HL-60/S4 (cell line): ENCODE measurements around the gene GRK3.
"Not testable (repeated sequence)": the region's sequence is repeated elsewhere in the genome, so short reads cannot be mapped to it uniquely, and the experiment has no call there.

Source experiments
- in situ Hi-C: fragments of 300-500 bp; cut with MboI; formaldehyde crosslinking; loops from 2 replicates; pipeline ENCODE4 v1.14.3; 2022; ENCODE audit warnings: low sequenced_read_pairs

The GRK3 gene

GRCh38 chr22:25624476-25624875 lies 60.0 kb downstream of the GRK3 start:
- in situ Hi-C loops, result no loop called here

DNA sequence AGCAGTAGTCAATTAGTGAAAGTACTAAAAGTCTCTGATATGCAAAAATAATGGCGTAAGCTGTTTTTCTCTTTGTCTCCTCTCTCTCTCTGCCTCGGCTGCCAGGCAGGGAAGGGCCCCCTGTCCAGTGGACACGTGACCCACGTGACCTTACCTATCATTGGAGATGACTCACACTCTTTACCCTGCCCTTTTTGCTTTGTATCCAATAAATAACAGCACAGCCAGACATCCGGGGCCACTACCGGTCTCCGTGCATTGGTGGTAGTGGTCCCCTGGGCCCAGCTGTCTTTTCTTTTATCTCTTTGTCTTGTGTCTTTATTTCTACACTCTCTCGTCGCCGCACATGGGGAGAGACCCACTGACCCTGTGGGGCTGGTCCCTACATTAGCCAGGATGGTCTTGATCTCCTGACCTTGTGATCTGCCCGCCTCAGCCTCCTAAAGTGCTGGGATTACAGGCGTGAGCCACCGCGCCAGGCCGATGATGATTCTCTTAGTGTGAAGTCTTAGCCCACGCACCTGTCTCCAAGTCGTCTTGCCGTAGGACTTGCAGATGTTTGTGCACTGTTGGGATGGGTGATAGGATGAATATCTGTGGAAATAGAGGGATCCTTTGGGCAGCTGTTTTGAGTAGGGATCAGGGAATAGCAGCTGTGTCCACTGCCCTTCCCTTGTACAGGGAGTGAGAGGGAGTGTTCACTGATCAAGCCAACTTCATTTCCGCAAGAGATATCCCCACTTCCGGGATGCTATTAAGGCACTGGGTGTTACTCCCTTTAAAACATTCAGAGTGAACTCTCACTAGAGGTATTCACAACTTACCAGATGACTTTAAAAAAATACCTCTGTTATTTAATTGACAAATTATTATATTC lies 61.5 kb downstream of the GRK3 start:
- in situ Hi-C loops, result not testable (repeated sequence)

GRCh38 chr22:25626624-25626990 lies 62.1 kb downstream of the GRK3 start:
- in situ Hi-C loops, result no loop called here

- in situ Hi-C loops, result no loop called here
Measured at GRCh38 chr22:25627271-25627852, 62.9 kb downstream of the GRK3 start.

DNA sequence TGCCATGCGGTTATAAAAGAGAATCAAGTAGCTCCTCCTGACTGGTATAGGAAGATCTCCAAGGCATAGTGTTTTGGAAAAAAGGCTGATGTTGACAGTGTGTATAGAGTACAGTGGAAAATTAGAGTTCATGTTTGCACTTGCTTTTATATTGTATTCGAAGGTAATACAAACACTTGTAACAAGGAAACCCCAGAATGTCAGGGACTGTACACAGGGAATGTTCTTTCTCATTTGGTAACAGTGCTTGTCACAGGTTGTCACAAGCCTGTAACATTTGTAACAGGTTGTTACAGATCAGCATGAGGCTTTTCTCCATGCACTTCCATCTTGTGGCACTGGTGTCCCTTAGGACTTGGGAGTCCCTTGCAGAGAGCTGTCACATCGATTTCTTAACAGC lies 64.0 kb downstream of the GRK3 start:
- in situ Hi-C loops, result no loop called here

GRCh38 chr22:25629613-25630012 lies 65.1 kb downstream of the GRK3 start:
- in situ Hi-C loops, result no loop called here

DNA sequence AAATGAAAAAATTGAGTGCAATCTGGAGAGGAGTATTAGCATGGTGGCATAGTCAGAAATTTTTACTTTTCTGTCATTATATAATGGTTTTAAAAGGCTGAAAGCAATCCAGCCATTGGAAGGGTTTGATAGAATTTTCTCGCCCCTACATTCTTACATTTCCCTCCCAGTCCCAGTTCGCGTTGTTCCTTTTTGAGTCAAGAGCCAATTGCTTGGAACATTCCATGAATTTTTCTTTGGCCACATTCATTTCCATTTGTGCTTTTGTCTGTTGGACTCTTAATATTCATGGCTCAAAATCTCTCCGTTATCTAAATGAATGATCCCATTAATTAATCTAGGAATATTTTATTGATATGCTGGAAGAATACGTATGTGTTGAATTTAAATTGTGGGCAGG lies 66.0 kb downstream of the GRK3 start:
- in situ Hi-C loops, result no loop called here

DNA sequence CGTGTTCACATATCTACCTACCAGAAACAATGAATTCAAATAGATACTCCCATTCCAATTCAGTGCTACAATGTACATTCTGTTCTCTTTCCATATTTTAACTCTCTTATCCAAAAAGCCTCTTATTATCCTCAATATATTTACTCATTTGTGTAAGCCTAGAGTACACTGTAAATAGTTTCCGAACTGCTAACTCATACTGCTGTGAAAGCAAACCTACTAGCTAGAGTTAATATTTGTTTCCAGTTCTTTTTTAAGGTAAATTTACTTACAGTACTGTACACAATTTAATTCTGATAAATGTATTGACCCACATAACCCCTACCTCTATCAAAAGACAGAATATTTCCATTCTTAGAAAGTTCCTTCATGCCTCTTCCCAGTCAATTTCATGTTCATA lies 71.8 kb downstream of the GRK3 start:
- in situ Hi-C loops, result no loop called here

- in situ Hi-C loops, result no loop called here
Measured at GRCh38 chr22:25637032-25637431, 72.6 kb downstream of the GRK3 start.

DNA sequence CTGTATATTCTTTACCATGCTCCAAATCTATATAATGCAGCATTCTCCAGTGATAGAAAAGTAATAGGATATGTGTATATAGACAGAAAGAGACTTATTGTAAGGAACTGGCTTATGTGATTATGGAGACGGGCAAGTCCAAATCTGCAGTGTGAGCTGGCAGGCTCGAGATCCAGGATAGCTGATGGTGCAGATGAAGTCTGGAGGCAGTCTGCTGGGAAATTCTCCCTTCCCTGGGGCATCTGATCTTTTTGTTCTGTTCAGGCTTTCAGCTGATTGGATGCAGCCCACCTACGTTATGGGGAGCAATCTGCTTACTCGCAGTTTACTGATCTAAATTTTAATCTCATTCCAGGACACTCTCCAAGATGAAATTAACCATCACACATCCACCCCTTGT lies 73.2 kb downstream of the GRK3 start:
- in situ Hi-C loops, result no loop called here

DNA sequence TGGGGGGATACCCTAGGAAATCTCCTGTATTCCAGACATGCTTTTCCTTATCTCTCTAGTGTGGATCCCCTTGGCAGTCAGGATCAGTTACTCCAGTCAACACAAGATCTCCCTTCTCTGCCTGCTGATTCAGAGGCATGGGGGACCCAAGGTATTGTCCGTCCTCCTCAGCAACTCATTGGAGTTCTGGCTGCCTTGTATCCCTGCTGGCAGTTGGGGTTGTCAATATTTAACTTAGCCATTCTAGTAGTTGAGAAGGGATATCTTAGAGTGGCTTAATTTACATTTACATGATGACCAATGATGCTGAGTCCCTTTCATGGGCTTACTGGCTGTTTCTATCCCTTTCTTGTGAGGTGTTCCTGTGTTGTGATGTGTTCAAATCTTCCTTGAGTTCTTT lies 74.2 kb downstream of the GRK3 start:
- in situ Hi-C loops, result no loop called here

GRCh38 chr22:25641650-25642049 lies 77.2 kb downstream of the GRK3 start:
- in situ Hi-C loops, result no loop called here

- in situ Hi-C loops, result no loop called here
Measured at GRCh38 chr22:25643232-25644000, 78.9 kb downstream of the GRK3 start.

DNA sequence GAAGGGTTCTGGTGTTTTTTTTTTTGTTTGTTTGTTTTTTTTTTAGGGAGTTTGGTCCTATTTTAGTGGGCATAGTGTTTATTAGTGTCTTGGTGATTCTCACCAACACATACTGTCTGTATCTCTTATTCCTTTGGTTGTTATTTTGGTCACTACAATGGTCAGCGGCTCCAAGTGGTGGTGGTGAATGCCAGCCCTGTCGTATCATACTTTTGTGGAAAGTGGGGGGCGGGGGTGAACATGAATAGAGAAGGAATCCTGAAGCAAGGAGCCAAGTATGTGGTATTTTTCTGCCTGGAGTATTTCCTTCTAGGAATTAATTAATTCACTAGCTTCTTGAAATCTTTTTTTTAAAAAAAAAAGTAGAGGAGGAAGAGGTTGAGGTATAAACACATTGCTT lies 79.6 kb downstream of the GRK3 start:
- in situ Hi-C loops, result no loop called here

- in situ Hi-C loops, result no loop called here
Measured at GRCh38 chr22:25645266-25645665, 80.8 kb downstream of the GRK3 start.

DNA sequence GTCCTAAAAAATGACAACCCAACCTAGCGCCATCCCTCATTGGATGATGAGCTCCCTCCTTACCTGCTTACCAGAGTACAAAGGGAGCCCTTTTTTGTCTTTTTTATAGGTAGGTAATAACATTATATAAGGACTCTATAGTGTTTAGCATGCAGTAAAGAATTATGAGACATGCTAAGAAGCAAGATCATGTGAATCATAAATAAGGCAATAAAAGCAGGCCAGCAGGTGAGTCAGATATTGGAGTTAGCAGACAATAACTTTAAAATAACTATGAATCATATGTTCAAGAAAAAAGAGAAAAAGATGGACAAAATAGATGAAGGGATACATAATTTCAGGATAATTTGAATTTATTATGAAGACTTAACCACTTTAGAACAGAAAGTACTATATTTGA lies 81.5 kb downstream of the GRK3 start:
- in situ Hi-C loops, result no loop called here

DNA sequence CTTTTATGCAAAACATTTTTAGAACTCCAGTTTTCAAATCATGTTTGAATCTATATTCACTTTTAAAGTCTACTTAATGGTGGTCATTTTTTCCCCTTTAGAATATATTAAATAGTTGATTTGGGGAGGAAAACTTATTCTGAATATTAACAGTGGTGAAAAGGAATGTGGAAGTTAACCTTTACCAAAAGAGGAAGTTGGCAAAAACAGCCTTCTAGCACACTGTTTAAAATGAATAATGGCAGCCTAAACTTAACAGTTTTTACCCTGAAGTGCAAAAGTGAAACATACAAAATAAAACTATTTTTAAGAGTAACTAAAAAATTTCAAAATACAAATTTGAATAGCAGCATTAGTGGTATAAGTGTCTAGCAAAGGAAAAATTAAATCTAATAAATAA lies 86.4 kb downstream of the GRK3 start:
- in situ Hi-C loops, result no loop called here

GRCh38 chr22:25651332-25652085 lies 87.0 kb downstream of the GRK3 start:
- in situ Hi-C loops, result no loop called here

DNA sequence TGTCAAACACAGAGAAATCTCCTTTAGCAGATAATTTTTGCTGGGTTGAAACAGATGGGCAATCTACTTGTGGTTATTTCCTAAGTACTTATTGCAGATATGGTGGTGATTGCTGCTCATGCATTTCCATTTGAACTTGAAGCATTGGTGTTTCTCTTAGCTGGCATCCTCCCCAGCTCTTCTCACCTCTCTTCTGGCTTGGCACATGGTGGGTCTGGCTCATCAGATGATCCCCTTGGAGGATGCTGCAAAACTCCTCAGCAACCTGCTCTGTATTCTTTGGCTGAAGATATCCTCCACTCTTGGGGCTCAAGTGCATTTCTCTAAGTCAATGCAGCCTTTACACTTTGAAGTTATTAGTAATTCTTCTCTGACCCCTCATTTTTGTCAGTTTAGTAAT lies 90.2 kb downstream of the GRK3 start:
- in situ Hi-C loops, result no loop called here

DNA sequence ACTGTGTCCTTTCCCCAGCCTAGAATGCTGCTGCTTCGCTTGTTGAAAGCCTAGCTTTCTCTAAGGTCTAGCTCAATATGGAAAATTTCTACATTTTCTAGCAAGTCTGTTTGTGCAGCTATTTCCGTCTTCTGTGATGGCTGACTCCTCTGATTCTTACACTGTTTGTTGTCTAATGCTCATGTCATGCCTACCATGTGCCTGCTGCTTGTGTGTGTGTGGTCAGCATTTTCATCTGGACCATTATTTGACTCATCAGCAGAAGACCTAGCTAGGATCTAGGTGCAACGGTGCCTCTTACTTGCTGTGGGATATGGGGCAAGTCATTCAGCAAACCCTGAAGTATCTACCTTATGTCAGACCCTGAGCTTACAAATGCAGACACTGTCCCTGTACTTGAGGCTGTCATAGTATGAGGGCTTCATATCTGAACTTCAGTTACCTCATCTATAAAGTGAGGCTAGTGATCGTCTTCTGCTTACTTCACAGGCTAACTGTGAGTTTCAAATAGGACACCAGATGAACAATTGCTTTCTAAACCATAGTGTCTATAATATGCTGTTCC lies 91.0 kb downstream of the GRK3 start:
- in situ Hi-C loops, result no loop called here

- in situ Hi-C loops, result no loop called here
Measured at GRCh38 chr22:25656724-25657123, 92.2 kb downstream of the GRK3 start.
